Hepatocyte (in vitro differentiated cells): Measurements from ENCODE around the gene CASP6.

Experiments used
- EZH2 ChIP-seq: fragments of 200-600 bp; sonication (generic); IDR thresholded peaks from 2 replicates; pipeline ENCODE4 v1.6.1; 2016; ENCODE audit warnings: antibody characterized with exemption, mild to moderate bottlenecking, borderline replicate concordance
- EZH2phosphoT487 ChIP-seq: fragments of 200-600 bp; sonication (generic); IDR thresholded peaks from one replicate; pipeline ENCODE4 v1.6.1; 2018; ENCODE audit warnings: antibody characterized with exemption, mild to moderate bottlenecking, low read depth, moderate library complexity; ENCODE audit not compliant: unreplicated experiment, severe bottlenecking
- TF ChIP-seq, protein P1 (sequence below): fragments of 200-600 bp; sonication (generic); IDR thresholded peaks from 2 replicates; pipeline ENCODE4 v1.5.1; 2016; ENCODE audit warnings: antibody characterized with exemption, mild to moderate bottlenecking; ENCODE audit not compliant: poor library complexity

DNA sequence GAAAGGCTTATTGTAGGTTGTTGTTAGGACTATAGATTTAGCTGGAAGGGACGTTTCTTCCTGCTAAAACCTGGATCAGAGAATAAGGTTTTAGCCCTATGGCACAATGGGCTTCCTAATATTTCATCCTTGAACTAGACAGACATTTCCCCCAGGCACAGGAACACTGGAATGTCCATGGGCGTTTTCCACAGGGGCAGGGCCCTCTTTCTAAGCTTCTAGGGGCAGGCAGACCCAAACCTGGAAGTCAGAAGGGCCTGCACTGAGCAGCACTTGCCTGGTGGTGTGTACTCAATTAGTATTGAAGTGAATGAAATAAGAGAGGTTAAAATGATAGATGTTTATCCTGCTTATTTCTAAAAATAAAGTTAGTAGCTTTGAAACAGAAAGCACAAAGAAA lies 41.1 kb downstream of the CASP6 start:
- TF ChIP-seq EZH2 = no peak
- TF ChIP-seq, protein P1, sequence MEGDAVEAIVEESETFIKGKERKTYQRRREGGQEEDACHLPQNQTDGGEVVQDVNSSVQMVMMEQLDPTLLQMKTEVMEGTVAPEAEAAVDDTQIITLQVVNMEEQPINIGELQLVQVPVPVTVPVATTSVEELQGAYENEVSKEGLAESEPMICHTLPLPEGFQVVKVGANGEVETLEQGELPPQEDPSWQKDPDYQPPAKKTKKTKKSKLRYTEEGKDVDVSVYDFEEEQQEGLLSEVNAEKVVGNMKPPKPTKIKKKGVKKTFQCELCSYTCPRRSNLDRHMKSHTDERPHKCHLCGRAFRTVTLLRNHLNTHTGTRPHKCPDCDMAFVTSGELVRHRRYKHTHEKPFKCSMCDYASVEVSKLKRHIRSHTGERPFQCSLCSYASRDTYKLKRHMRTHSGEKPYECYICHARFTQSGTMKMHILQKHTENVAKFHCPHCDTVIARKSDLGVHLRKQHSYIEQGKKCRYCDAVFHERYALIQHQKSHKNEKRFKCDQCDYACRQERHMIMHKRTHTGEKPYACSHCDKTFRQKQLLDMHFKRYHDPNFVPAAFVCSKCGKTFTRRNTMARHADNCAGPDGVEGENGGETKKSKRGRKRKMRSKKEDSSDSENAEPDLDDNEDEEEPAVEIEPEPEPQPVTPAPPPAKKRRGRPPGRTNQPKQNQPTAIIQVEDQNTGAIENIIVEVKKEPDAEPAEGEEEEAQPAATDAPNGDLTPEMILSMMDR = no peak
- no peak for TF ChIP-seq EZH2phosphoT487
